IPS-20b (cell line): Measurements from ENCODE around the gene PUSL1.
A peak's percentile ranks its signal among the peaks of the same experiment; 100 is the strongest.

Experiments
- H3K27ac ChIP-seq: one replicate; pipeline ENCODE4 v1.5.1; 2013; ENCODE audit warnings: low read length
- H3K27me3 ChIP-seq: 2 replicates; pipeline ENCODE4 v1.6.1; 2013; ENCODE audit warnings: mild to moderate bottlenecking, low read length, inconsistent platforms; ENCODE audit not compliant: insufficient read depth
- H3K36me3 ChIP-seq: 2 replicates; pipeline ENCODE4 v1.6.1; 2013; ENCODE audit warnings: low read depth, mild to moderate bottlenecking, inconsistent platforms, low read length, moderate library complexity; ENCODE audit not compliant: insufficient read depth
- H3K4me1 ChIP-seq: 2 replicates; pipeline ENCODE4 v1.6.1; 2013; ENCODE audit warnings: mild to moderate bottlenecking, control low read depth, inconsistent platforms, low read length, moderate library complexity; ENCODE audit not compliant: insufficient read depth
- H3K4me3 ChIP-seq: 2 replicates; pipeline ENCODE4 v1.5.1; 2013; ENCODE audit warnings: mild to moderate bottlenecking, low read length, inconsistent platforms
- H3K9ac ChIP-seq: 2 replicates; pipeline ENCODE4 v1.6.1; 2013; ENCODE audit warnings: low read depth, mild to moderate bottlenecking, inconsistent platforms, low read length, moderate library complexity
- H3K9me3 ChIP-seq: 2 replicates; pipeline ENCODE4 v1.6.1; 2013; ENCODE audit warnings: mild to moderate bottlenecking, low read depth, low read length, inconsistent platforms; ENCODE audit not compliant: insufficient read depth

Gene PUSL1

GRCh38 chr1:1308756-1309250 is 406 bp downstream of the PUSL1 start:
- peaks cover 33% of the 10 kb centered on the region for H3K36me3 ChIP-seq
- H3K9ac ChIP-seq = peak overlapping the region; percentile 63; the same call in 1 of the 2 replicates
- peaks cover 15% of the 10 kb centered on the region for H3K4me1 ChIP-seq
- H3K4me3 ChIP-seq = peak overlapping the region; percentile 69; the same call in 1 of the 2 replicates
- H3K27ac ChIP-seq = no peak overlapping the region
- peaks cover 8% of the 10 kb centered on the region; the same call in 1 of the 2 replicates for H3K27me3 ChIP-seq
- H3K9me3 ChIP-seq = no peaks in the 10 kb centered on the region

GRCh38 chr1:1309251-1310108 is 1.1 kb downstream of the PUSL1 start:
- Histone ChIP-seq H3K27me3 (peaks cover 8% of the 10 kb centered on the region; the same call in 1 of the 2 replicates), H3K36me3 (peaks cover 40% of the 10 kb centered on the region), H3K4me3 (peak overlapping the region; percentile 69), H3K9me3 (no peaks in the 10 kb centered on the region), H3K4me1 (peaks cover 13% of the 10 kb centered on the region), H3K9ac (peak overlapping the region; percentile 63; the same call in 1 of the 2 replicates), H3K27ac (no peak overlapping the region)

- Histone ChIP-seq H3K9ac (no peak overlapping the region), H3K4me3 (peak overlapping the region; percentile 69; the same call in 1 of the 2 replicates)
Measured at GRCh38 chr1:1310109-1310385, 1.6 kb downstream of the PUSL1 start.

GRCh38 chr1:1310476-1311053 is 2.2 kb downstream of the PUSL1 start:
- peaks cover 46% of the 10 kb centered on the region for H3K36me3 ChIP-seq
- H3K4me1 ChIP-seq = peaks cover 10% of the 10 kb centered on the region
- H3K27me3 ChIP-seq = peaks cover 8% of the 10 kb centered on the region; the same call in 1 of the 2 replicates
- no peak overlapping the region for H3K27ac ChIP-seq
- H3K4me3 ChIP-seq = no peak overlapping the region
- H3K9me3 ChIP-seq = no peaks in the 10 kb centered on the region
- H3K9ac ChIP-seq = no peak overlapping the region

More at GRCh38 chr1:1310109-1310385, 1.6 kb downstream of the PUSL1 start:
- Histone ChIP-seq H3K36me3 (peaks cover 45% of the 10 kb centered on the region), H3K27me3 (peaks cover 8% of the 10 kb centered on the region; the same call in 1 of the 2 replicates), H3K4me1 (peaks cover 11% of the 10 kb centered on the region), H3K9me3 (no peaks in the 10 kb centered on the region), H3K27ac (no peak overlapping the region)

GRCh38 chr1:1311107-1312104 is 3.0 kb downstream of the PUSL1 start:
- Histone ChIP-seq H3K9ac (no peak overlapping the region), H3K36me3 (peaks cover 46% of the 10 kb centered on the region), H3K9me3 (no peaks in the 10 kb centered on the region), H3K4me3 (no peak overlapping the region), H3K4me1 (peaks cover 14% of the 10 kb centered on the region), H3K27ac (no peak overlapping the region), H3K27me3 (peaks cover 8% of the 10 kb centered on the region; the same call in 1 of the 2 replicates)

GRCh38 chr1:1312450-1313314 is 4.3 kb downstream of the PUSL1 start:
- peaks cover 52% of the 10 kb centered on the region for H3K36me3 ChIP-seq

GRCh38 chr1:1313500-1314236 is 5.3 kb downstream of the PUSL1 start:
- Histone ChIP-seq H3K27ac (no peak overlapping the region), H3K4me3 (no peak overlapping the region), H3K27me3 (no peaks in the 10 kb centered on the region), H3K9ac (no peak overlapping the region), H3K9me3 (no peaks in the 10 kb centered on the region), H3K4me1 (peaks cover 11% of the 10 kb centered on the region), H3K36me3 (peaks cover 59% of the 10 kb centered on the region)

More at GRCh38 chr1:1312450-1313314, 4.3 kb downstream of the PUSL1 start:
- H3K9me3 ChIP-seq = no peaks in the 10 kb centered on the region
- H3K27me3 ChIP-seq = no peaks in the 10 kb centered on the region
- H3K4me1 ChIP-seq = peaks cover 11% of the 10 kb centered on the region
- H3K9ac ChIP-seq = no peak overlapping the region
- no peak overlapping the region for H3K4me3 ChIP-seq
- no peak overlapping the region for H3K27ac ChIP-seq

- Histone ChIP-seq H3K4me1 (peaks cover 11% of the 10 kb centered on the region), H3K9me3 (no peaks in the 10 kb centered on the region), H3K27me3 (no peaks in the 10 kb centered on the region), H3K4me3 (no peak overlapping the region), H3K36me3 (peaks cover 64% of the 10 kb centered on the region), H3K9ac (no peak overlapping the region), H3K27ac (no peak overlapping the region)
Measured at GRCh38 chr1:1314237-1314586, 5.8 kb downstream of the PUSL1 start.

GRCh38 chr1:1314678-1315335 is 6.4 kb downstream of the PUSL1 start:
- H3K4me3 ChIP-seq = peak overlapping the region; percentile 33; the same call in 1 of the 2 replicates
- H3K9ac ChIP-seq = peak overlapping the region; percentile 79; the same call in 1 of the 2 replicates

More at GRCh38 chr1:1314678-1315335, 6.4 kb downstream of the PUSL1 start:
- Histone ChIP-seq H3K4me1 (peaks cover 11% of the 10 kb centered on the region), H3K27me3 (no peaks in the 10 kb centered on the region), H3K36me3 (peaks cover 70% of the 10 kb centered on the region), H3K9me3 (no peaks in the 10 kb centered on the region), H3K27ac (no peak overlapping the region)
